HUES48 (cell line): ENCODE measurements around the gene THAP4.
"Not testable (repeated sequence)": the region's sequence is repeated elsewhere in the genome, so short reads cannot be mapped to it uniquely, and the experiment has no call there.

Source experiments
- H3K27ac ChIP-seq: one replicate; pipeline ENCODE4 v1.7.0; 2013; ENCODE audit warnings: low read depth, low read length, inconsistent platforms
- H3K27me3 ChIP-seq: 2 replicates; pipeline ENCODE4 v1.6.1; 2013; ENCODE audit warnings: mild to moderate bottlenecking, low read length; ENCODE audit not compliant: control insufficient read depth, insufficient read depth
- H3K36me3 ChIP-seq: 2 replicates; pipeline ENCODE4 v1.6.1; 2013; ENCODE audit warnings: low read length; ENCODE audit not compliant: control insufficient read depth, insufficient read depth
- H3K4me1 ChIP-seq: 2 replicates; pipeline ENCODE4 v1.6.1; 2013; ENCODE audit warnings: mild to moderate bottlenecking, low read length; ENCODE audit not compliant: control insufficient read depth, insufficient read depth
- H3K4me3 ChIP-seq: 2 replicates; pipeline ENCODE4 v1.5.1; 2013; ENCODE audit warnings: mild to moderate bottlenecking, low read depth, low read length
- H3K9ac ChIP-seq: 2 replicates; pipeline ENCODE4 v1.6.1; 2013; ENCODE audit warnings: mild to moderate bottlenecking, low read depth, low read length, moderate library complexity
- H3K9me3 ChIP-seq: 2 replicates; pipeline ENCODE4 v1.6.1; 2013; ENCODE audit warnings: low read length; ENCODE audit not compliant: control insufficient read depth, insufficient read depth

THAP4 gene

DNA sequence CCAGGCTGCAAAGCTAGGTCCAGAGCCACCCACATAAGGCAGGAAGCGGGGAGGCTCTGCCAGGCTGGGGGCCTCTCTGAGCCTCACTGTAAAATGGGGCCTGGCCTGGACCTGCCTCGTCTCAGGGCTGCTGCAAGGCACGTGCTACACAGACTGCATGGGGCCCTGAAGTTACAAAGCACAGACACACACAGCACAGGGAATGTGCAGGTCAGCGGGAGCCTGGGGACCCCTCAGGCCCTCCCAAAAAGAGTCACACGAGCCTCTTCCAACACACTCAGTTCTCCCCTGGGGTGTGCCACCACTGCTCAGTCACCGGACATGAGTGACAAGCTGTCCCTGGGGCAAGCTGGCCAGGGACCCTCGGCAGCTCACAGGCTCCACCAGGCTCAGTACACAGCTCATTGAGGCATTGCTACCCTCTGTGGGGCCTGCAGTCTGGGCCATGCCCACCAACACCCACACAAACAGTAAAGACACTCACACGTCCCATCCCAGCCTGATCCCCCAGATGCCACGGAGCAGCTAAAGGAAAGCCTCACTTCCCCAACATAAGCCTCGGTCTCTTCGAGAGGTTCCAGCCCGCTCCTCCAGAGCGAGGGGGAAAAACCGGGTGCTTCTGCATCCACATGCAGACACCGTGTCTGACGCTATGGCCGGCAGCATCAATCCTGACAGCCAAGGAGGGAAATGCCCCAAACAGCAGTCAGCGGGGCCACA is 44.7 kb downstream of the THAP4 start:
- no peak overlapping the region for H3K9ac ChIP-seq
- no peaks in the 10 kb centered on the region for H3K27me3 ChIP-seq
- H3K27ac ChIP-seq, result no peak overlapping the region
- no peak overlapping the region for H3K4me3 ChIP-seq
- H3K36me3 ChIP-seq, result peaks cover 6% of the 10 kb centered on the region
- peaks cover 3% of the 10 kb centered on the region for H3K9me3 ChIP-seq
- H3K4me1 ChIP-seq, result peaks cover 7% of the 10 kb centered on the region; the same call in 1 of the 2 replicates

DNA sequence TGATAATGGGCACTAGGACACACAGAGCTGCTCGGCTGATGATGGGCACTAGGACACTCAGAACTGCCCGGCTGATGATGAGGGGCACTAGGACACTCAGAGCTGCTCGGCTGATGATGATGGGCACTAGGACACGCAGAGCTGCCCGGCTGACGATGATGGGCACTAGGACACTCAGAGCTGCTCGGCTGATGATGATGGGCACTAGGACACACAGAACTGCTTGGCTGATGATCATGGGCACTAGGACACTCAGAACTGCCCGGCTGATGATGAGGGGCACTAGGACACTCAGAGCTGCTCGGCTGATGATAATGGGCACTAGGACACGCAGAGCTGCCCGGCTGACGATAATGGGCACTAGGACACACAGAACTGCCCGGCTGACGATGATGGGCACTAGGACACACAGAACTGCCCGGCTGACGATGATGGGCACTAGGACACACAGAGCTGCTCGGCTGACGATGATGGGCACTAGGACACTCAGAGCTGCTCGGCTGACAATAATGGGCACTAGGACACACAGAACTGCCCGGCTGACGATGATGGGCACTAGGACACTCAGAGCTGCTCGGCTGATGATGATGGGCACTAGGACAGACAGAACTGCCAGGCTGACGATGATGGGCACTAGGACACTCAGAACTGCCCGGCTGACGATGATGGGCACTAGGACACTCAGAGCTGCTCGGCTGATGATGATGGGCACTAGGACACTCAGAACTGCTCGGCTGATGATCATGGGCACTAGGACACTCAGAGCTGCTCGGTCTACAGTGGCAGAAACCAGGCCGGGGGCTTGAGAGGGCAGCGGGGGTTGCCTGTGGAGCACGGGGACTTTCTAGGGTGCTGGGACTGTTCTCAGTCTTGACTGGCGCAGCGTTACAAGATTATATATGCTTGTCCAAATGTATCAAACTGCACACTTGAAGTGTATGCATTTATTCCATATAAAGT is 46.2 kb downstream of the THAP4 start:
- not testable (repeated sequence) for H3K27ac ChIP-seq, H3K4me1 ChIP-seq, H3K4me3 ChIP-seq, H3K9ac ChIP-seq, H3K36me3 ChIP-seq, H3K27me3 ChIP-seq
- H3K9me3 ChIP-seq, result peaks cover 15% of the 10 kb centered on the region

DNA sequence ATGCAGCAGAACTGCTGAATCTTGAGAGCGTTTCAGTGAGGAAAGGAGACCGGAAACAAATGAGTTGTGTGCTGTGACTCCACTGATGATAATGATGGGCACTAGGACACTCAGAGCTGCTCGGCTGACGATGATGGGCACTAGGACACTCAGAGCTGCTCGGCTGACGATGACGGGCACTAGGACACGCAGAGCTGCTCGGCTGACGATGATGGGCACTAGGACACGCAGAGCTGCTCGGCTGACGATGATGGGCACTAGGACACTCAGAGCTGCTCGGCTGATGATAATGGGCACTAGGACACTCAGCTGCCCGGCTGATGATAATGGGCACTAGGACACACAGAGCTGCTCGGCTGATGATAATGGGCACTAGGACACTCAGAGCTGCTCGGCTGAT is 47.1 kb downstream of the THAP4 start:
- not testable (repeated sequence) for H3K4me3 ChIP-seq, H3K36me3 ChIP-seq, H3K9ac ChIP-seq, H3K4me1 ChIP-seq, H3K27ac ChIP-seq, H3K27me3 ChIP-seq
- H3K9me3 ChIP-seq, result peaks cover 15% of the 10 kb centered on the region

DNA sequence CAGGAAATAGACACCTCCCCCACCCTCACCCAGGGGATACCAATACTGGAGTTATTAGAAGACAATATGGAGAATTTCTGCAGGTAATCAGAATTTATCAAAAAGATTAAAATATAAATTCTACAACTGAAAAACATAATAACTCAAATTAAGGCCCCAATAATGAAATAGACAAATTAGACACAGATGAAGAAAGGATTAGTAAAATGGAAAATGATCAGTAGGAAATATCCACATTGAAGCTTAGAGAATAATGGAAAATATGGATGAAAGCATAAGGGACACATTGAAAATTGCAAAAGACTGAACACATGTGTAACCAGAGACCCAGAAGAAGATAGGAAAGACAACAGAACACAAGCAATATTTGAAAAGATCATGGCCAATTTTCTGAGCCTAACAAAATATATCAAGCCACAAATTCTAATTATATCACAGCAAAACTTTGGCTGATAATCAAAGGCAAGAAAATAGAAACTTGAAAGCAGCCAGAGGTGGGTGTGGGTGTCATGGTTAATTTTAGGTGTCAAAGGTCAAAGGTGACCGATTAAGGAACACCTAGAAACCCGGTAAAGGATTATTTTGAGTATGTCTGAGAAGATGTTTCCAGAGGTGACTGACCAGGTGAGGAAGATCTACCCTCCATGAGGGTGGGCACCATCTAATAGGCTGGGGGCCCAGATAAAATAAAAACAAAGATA is 50.2 kb downstream of the THAP4 start:
- H3K36me3 ChIP-seq, result peaks cover 29% of the 10 kb centered on the region
- no peak overlapping the region for H3K4me3 ChIP-seq
- peaks cover 15% of the 10 kb centered on the region for H3K9me3 ChIP-seq
- H3K27ac ChIP-seq, result no peak overlapping the region
- no peaks in the 10 kb centered on the region for H3K27me3 ChIP-seq
- H3K4me1 ChIP-seq, result peaks cover 13% of the 10 kb centered on the region
- H3K9ac ChIP-seq, result no peak overlapping the region

DNA sequence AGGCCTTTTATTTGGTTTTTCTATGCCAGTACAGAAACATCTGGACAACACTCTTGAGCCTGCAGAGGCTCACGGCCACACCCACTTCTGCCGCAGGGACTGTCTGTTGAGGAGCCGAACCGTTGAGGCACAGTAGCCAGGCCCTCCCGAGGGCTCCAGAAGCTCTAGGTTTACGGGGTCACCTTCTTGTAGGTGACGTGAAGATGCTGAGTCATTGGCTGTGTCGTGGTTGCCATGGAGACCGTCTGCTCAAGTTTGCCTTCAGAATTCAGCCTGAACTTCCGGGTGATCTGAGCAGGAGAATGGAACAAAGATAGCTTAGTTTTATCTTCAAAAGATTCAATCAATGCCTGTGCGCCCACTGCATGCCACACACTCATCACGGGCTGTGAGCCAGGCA is 52.5 kb downstream of the THAP4 start:
- Histone ChIP-seq H3K9ac (no peak overlapping the region), H3K27me3 (no peaks in the 10 kb centered on the region), H3K4me1 (peaks cover 10% of the 10 kb centered on the region), H3K27ac (no peak overlapping the region), H3K36me3 (peaks cover 29% of the 10 kb centered on the region), H3K9me3 (peaks cover 15% of the 10 kb centered on the region), H3K4me3 (no peak overlapping the region)

DNA sequence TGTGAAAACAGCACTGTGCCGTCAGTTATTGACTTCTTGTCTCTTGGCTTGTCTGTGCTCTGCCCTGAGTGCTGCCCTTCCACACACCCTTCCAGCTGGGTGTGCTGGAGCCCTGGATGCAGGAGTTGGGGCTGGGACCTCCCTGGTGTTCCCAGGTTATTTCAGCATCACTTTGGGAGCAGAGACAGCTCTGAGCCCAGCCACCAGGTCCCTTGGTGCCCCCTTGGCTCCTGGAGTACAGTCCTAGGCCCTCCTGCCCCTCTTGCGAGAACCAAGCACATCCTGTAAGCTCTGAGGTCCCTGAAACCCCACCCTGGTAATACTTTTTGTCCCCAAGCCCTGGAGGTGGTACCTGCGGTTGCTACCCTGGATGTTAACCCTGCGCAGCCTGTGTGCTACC is 54.2 kb downstream of the THAP4 start:
- H3K4me1 ChIP-seq, result peaks cover 5% of the 10 kb centered on the region; the same call in 1 of the 2 replicates
- peaks cover 15% of the 10 kb centered on the region for H3K9me3 ChIP-seq
- no peaks in the 10 kb centered on the region for H3K27me3 ChIP-seq
- H3K4me3 ChIP-seq, result no peak overlapping the region
- H3K9ac ChIP-seq, result no peak overlapping the region
- peaks cover 29% of the 10 kb centered on the region for H3K36me3 ChIP-seq
- H3K27ac ChIP-seq, result no peak overlapping the region

DNA sequence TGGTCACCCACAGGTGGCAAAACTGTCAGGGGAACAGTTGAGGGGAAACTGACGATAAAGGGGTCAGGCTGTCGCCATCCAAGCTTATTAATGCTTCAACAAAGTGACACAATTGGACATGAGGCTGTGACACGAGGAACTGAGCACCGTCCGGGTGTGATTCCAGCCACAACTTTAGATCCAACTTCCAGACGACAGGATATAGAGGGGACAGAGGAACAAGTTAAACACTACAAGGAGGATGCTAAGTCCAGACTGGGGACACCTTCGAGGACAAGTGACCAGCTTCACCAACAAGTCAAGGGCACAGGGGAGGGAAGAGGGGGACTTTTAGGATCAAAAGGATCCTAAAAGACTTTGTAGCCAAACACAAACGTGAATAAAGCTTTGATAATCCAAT is 54.6 kb downstream of the THAP4 start:
- peaks cover 13% of the 10 kb centered on the region for H3K9me3 ChIP-seq

DNA sequence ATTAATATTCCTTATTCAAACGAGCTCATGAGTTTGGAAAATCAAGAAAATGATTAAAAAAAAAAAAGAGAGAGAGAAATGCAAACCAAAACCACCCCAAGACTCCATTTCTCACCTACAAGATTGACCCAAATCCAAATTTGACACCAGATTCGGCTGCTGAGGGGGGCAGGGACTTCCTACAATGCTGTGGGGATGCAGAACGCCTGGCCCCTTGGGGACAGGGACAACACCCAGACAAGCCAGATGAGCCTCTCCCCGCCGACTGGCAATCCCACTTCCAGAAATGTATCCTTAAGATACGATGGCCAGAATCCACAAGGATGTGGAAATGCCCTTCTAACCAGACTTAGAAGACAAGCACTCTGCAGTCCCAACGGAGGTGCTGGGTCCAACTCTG is 57.7 kb downstream of the THAP4 start:
- H3K4me1 ChIP-seq, result no peaks in the 10 kb centered on the region
- no peaks in the 10 kb centered on the region for H3K9me3 ChIP-seq
- no peak overlapping the region for H3K9ac ChIP-seq
- H3K4me3 ChIP-seq, result no peak overlapping the region
- H3K27ac ChIP-seq, result no peak overlapping the region
- no peaks in the 10 kb centered on the region for H3K27me3 ChIP-seq
- H3K36me3 ChIP-seq, result peaks cover 22% of the 10 kb centered on the region

More for the DNA sequence above, 54.6 kb downstream of the THAP4 start:
- no peaks in the 10 kb centered on the region for H3K27me3 ChIP-seq
- no peak overlapping the region for H3K9ac ChIP-seq
- H3K27ac ChIP-seq, result no peak overlapping the region
- H3K36me3 ChIP-seq, result peaks cover 29% of the 10 kb centered on the region
- H3K4me3 ChIP-seq, result no peak overlapping the region
- peaks cover 5% of the 10 kb centered on the region; the same call in 1 of the 2 replicates for H3K4me1 ChIP-seq

DNA sequence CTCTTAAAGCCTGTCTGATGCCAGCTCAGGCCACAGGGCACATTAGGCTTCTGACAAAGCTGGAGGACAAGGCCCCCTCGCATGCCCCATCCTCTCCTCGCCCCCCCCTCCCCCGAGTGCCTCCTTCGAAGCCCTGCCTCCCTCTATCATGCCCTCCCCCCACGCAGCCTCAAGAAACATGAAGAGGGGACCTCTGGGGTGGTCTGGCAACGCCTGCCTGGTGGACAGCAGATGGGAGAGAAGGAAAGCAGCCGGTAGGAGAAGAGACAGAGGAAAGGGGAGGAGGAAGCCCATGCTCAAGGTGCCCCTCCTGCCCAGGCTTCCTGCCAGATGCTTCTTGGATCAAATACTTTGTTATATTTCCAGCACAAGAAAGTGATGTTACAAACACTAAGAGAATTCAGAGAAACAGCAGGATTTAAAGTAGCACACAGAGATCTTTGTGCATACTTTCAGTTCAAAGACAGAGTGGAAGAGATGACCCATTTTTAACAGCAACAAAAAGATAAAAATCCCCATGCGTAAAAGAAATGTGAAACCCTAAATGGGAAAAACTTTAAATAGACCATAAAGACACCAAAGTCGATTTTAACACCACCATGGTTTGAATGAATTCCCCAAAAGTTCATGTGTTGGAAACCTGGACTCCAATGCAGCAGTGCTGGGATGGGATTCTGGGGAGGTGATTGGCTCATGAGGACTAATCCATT is 59.4 kb downstream of the THAP4 start:
- Histone ChIP-seq H3K27ac (no peak overlapping the region), H3K27me3 (no peaks in the 10 kb centered on the region), H3K9ac (no peak overlapping the region)

DNA sequence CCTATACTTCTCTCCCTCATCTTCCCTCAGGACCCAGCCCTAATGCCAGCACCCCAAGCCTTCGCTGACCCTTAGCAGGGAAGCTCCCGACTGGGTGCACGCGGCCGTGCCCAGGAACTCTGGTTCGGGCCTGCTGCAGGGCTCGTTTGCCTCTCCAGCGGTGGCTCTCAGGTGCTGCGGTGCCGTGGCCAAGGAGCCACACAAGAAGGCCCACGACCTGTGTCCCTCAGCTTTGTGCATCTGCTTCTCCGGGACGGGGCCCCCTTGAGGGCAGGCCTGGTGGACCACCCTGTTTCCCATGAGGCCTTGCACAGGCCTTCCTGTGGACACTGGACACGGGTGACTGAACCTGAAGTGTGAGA is 60.7 kb downstream of the THAP4 start:
- no peaks in the 10 kb centered on the region for H3K27me3 ChIP-seq
- H3K4me1 ChIP-seq, result no peaks in the 10 kb centered on the region
- H3K27ac ChIP-seq, result no peak overlapping the region
- peaks cover 9% of the 10 kb centered on the region; the same call in 1 of the 2 replicates for H3K36me3 ChIP-seq
- no peak overlapping the region for H3K9ac ChIP-seq
- H3K9me3 ChIP-seq, result no peaks in the 10 kb centered on the region
- no peak overlapping the region for H3K4me3 ChIP-seq

More for the DNA sequence above, 59.4 kb downstream of the THAP4 start:
- Histone ChIP-seq H3K4me3 (no peak overlapping the region), H3K4me1 (no peaks in the 10 kb centered on the region), H3K36me3 (peaks cover 13% of the 10 kb centered on the region; the same call in 1 of the 2 replicates), H3K9me3 (no peaks in the 10 kb centered on the region)
